HG03432 (cell line): ENCODE data around the gene DSG4.

Experiments used
- ATAC-seq: cut with Tn5 transposase; IDR thresholded peaks from one replicate; pipeline ENCODE4 v1.9.1; 2021; ENCODE audit warnings: mild to moderate bottlenecking, moderate library complexity; ENCODE audit not compliant: unreplicated experiment

The DSG4 gene

GRCh38 chr18:31403409-31403808 lies 26.8 kb downstream of the DSG4 start:
- ATAC-seq: no peak

GRCh38 chr18:31407649-31408048 lies 31.1 kb downstream of the DSG4 start:
- ATAC-seq: no peak

GRCh38 chr18:31409276-31409675 lies 32.7 kb downstream of the DSG4 start:
- no peak for ATAC-seq

- no peak for ATAC-seq
Observed at GRCh38 chr18:31410716-31411483, 34.3 kb downstream of the DSG4 start.

GRCh38 chr18:31413137-31413536 lies 36.6 kb downstream of the DSG4 start:
- ATAC-seq: no peak

- ATAC-seq: no peak
Observed at GRCh38 chr18:31417850-31418249, 41.3 kb downstream of the DSG4 start.

- no peak for ATAC-seq
Observed at GRCh38 chr18:31419457-31419932, 42.9 kb downstream of the DSG4 start.

- ATAC-seq: no peak
Observed at GRCh38 chr18:31420032-31420431, 43.5 kb downstream of the DSG4 start.

GRCh38 chr18:31420524-31420923 lies 43.9 kb downstream of the DSG4 start:
- no peak for ATAC-seq

- ATAC-seq: peak; percentile 79
Observed at GRCh38 chr18:31424383-31424988, 47.9 kb downstream of the DSG4 start.

- no peak for ATAC-seq
Observed at GRCh38 chr18:31426021-31426420, 49.4 kb downstream of the DSG4 start.

GRCh38 chr18:31426871-31427406 lies 50.4 kb downstream of the DSG4 start:
- no peak for ATAC-seq

GRCh38 chr18:31428211-31428610 lies 51.6 kb downstream of the DSG4 start:
- ATAC-seq: no peak

GRCh38 chr18:31429623-31430022 lies 53.0 kb downstream of the DSG4 start:
- ATAC-seq: no peak

GRCh38 chr18:31430072-31430471 lies 53.5 kb downstream of the DSG4 start:
- no peak for ATAC-seq

GRCh38 chr18:31430554-31430953 lies 54.0 kb downstream of the DSG4 start:
- ATAC-seq: no peak

GRCh38 chr18:31432316-31432715 lies 55.7 kb downstream of the DSG4 start:
- no peak for ATAC-seq

- ATAC-seq: no peak
Observed at GRCh38 chr18:31436825-31437224, 60.2 kb downstream of the DSG4 start.

GRCh38 chr18:31438402-31438801 lies 61.8 kb downstream of the DSG4 start:
- no peak for ATAC-seq

GRCh38 chr18:31439807-31440325 lies 63.3 kb downstream of the DSG4 start:
- no peak for ATAC-seq

- ATAC-seq: no peak
Observed at GRCh38 chr18:31440787-31441186, 64.2 kb downstream of the DSG4 start.

- ATAC-seq: no peak
Observed at GRCh38 chr18:31441493-31441892, 64.9 kb downstream of the DSG4 start.
